BJ (cell line): Measurements from ENCODE around the gene MAJIN. TPM values are rescaled to one million over a fixed set of nuclear protein-coding genes. Genes with fewer than 3 reads are reported as not detected.

ENCODE experiments used
- CTCF ChIA-PET: fragments of 350-600 bp; formaldehyde crosslinking; extraction: SDS; loops from one replicate; lab custom pipeline; 2021; ENCODE audit warnings: antibody characterized with exemption, inconsistent platforms; lab: Yijun Ruan, JAX
- POLR2A ChIA-PET: fragments of 300-600 bp; sonication (Branson Sonifier 250); formaldehyde crosslinking; extraction: SDS; loops from one replicate; lab custom pipeline; 2021; ENCODE audit warnings: antibody characterized with exemption; lab: Charles Lee
- DNase-seq: peaks from one replicate; pipeline ENCODE4 v3.0.0-alpha.2; 2011; ENCODE audit warnings: low read depth
- H3K27me3 ChIP-seq: 2 replicates; pipeline ENCODE4 v1.6.0; 2011; ENCODE audit warnings: low read length; ENCODE audit not compliant: control insufficient read depth, insufficient read depth
- H3K36me3 ChIP-seq: 2 replicates; pipeline ENCODE4 v1.5.1; 2011; ENCODE audit warnings: low read length; ENCODE audit not compliant: control insufficient read depth, insufficient read depth
- H3K4me3 ChIP-seq: 2 replicates; pipeline ENCODE4 v1.5.1; 2011; ENCODE audit warnings: low read depth, mild to moderate bottlenecking, control low read depth, low read length
- polyA plus RNA-seq: library from polyadenylated mRNA; depleted of rRNA; stranded (reverse); fragments of >200 nt; gene quantifications from 2 replicates; pipeline ENCODE4 v1.2.3, GENCODE V29; 2011
- TF ChIP-seq, protein P1 (sequence below): IDR thresholded peaks from 2 replicates; pipeline ENCODE4 v1.5.1; 2011; ENCODE audit warnings: low read depth, mild to moderate bottlenecking, control low read depth, inconsistent platforms, low read length, moderate library complexity; ENCODE audit not compliant: insufficient read depth

Gene MAJIN
- polyA plus RNA-seq, 1 experiment, result not detected

DNA sequence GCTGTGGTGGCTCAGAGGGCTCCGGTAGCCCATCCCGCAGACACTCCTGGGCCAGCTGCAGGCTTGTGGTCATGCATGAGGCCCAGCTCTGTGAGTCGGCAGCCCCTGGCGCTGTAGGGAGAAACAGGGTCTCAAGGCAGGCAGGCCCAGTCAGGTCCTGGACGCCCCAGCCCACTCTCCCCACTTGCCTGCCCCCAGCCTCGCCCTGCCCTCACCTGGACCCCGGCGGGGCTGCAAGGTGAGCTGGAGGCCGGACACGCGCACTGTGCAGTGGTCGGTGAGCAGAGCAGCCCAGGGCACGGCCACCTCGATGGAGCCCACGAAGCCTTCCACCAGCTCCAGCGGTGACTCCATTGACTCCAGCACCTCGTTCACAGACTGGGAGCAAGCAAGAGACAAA lies 57.8 kb downstream of the MAJIN start:
- Histone ChIP-seq H3K4me3 (no peak overlapping the region), H3K27me3 (no peaks in the 10 kb centered on the region), H3K36me3 (peaks cover 40% of the 10 kb centered on the region)
- TF ChIP-seq, protein P1, sequence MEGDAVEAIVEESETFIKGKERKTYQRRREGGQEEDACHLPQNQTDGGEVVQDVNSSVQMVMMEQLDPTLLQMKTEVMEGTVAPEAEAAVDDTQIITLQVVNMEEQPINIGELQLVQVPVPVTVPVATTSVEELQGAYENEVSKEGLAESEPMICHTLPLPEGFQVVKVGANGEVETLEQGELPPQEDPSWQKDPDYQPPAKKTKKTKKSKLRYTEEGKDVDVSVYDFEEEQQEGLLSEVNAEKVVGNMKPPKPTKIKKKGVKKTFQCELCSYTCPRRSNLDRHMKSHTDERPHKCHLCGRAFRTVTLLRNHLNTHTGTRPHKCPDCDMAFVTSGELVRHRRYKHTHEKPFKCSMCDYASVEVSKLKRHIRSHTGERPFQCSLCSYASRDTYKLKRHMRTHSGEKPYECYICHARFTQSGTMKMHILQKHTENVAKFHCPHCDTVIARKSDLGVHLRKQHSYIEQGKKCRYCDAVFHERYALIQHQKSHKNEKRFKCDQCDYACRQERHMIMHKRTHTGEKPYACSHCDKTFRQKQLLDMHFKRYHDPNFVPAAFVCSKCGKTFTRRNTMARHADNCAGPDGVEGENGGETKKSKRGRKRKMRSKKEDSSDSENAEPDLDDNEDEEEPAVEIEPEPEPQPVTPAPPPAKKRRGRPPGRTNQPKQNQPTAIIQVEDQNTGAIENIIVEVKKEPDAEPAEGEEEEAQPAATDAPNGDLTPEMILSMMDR, result no peak
- CTCF ChIA-PET, result no interaction called here
- POLR2A ChIA-PET, result no interaction called here
- DNase-seq, result no peak

DNA sequence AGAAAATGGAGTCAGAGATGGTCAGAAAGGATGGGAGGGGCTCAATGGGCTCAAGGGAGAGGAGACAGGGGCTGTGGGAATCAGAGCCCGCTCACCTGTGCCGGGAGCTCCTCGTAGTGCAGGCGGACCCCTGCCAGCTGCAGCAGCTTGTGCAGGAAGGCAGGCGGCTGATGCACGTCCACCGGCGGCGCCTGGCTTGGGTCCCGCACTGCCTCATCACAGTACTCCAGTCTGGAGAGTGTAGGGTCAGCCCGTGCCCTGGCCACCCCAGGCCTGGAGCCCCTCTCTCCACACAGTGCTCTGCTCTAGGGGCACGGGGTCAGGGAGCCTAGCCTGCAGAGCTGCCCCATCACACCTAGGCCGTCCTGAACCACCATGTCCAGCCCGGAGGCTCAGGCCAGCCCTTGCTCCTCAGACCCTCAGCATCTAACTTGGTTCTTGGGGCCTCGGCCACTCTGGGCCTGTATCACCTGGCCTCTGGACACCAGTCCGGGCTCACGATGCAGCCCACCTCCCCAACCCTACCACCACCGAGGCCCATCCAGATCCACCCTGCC lies 58.7 kb downstream of the MAJIN start:
- Histone ChIP-seq H3K36me3 (peaks cover 46% of the 10 kb centered on the region), H3K4me3 (no peak overlapping the region), H3K27me3 (no peaks in the 10 kb centered on the region)
- TF ChIP-seq, protein P1, result no peak
- POLR2A ChIA-PET, result no interaction called here
- no peak for DNase-seq
- CTCF ChIA-PET, result interaction anchor here (0.9 to 1.5 kb wide), 2 partner anchors 20 to 36 kb away, joined by 3 to 5 read pairs; no protein-coding TSS in a partner anchor

DNA sequence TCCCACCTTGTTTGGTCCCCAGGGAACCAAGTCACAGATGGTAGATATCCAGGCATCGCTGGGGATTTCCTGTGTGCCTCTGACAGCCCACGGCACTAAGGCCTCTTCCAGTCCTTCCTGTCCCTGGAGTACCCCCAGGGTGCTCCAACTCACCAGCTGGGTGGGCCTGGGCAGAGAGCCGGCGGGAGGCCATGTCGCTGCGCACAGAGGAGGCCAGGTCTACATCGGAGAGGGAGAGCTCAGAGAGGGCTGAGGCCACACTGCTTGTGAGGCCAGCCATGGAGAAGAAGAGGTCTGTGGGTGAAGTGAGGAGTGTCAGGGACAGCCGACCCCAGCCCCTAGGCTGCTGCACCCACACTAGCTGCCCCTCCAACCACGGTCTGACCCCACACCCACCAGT lies 60.2 kb downstream of the MAJIN start:
- ChIA-PET POLR2A (no interaction called here), CTCF (interaction anchor here (0.5 to 1.6 kb wide), 5 partner anchors 21 to 557 kb away, joined by 3 to 4 read pairs (median 3); no protein-coding TSS in a partner anchor)
- TF ChIP-seq, protein P1, result no peak
- no peak overlapping the region for H3K4me3 ChIP-seq
- H3K36me3 ChIP-seq, result peaks cover 55% of the 10 kb centered on the region
- H3K27me3 ChIP-seq, result no peaks in the 10 kb centered on the region
- no peak for DNase-seq

DNA sequence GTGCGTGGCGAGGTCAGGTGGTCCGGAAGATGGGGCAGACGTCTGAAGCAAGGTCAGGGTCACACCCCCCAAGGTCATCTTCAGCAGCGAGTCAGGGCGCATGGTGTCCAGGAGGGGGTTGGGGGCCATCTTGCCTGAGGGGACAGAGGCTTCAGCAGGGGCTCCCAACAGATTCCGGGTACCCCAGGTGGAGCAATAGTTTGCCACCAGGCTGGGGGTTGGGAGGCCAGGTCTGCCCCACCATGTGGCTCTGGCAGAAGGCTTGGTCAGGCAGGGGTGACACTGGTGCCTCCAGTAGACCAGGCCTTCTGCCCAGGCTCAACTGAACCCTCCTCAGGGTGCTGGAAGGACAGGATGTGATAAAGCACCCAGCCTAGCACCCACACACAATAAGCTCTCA lies 60.8 kb downstream of the MAJIN start:
- POLR2A ChIA-PET, result no interaction called here
- TF ChIP-seq, protein P1, result no peak
- no peaks in the 10 kb centered on the region for H3K27me3 ChIP-seq
- no peak for DNase-seq
- H3K36me3 ChIP-seq, result peaks cover 60% of the 10 kb centered on the region
- H3K4me3 ChIP-seq, result no peak overlapping the region
- CTCF ChIA-PET, result interaction anchor here (0.8 to 1.6 kb wide), 3 partner anchors 20 to 65 kb away, joined by 3 to 4 read pairs (median 3); no protein-coding TSS in a partner anchor

DNA sequence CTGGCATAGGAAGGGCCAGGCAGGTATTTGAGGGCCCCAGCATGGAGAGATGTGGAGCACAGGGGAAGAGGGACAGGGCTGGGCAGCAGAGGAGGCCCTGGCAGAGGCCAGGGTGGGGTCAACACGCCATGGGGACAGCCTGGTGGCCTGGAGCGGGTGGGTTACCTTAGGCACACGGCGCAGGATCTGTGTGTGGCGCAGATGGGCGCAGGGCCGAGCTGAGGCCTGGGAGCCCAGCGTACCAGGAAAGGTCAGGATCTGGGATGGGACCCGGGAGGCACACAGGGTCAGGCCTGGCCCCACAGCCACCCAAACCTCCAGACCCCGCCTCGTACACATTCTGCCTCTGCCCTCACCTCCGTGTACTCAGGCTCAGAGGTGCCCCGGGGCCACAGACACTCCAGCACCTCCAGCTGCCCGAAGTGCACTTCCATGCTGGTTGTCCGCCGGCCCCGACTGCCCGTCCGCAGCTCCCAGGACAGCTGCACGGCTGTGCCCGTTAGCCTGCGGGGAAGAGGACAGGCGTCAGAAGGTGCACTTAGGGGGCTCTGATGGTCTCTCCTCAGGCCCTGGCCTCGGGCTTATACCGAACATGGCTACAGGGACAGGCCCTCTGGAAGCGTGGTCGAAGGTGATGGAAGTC lies 61.3 kb downstream of the MAJIN start:
- TF ChIP-seq, protein P1, result no peak
- DNase-seq, result no peak
- Histone ChIP-seq H3K4me3 (no peak overlapping the region), H3K36me3 (peaks cover 65% of the 10 kb centered on the region), H3K27me3 (no peaks in the 10 kb centered on the region)
- CTCF ChIA-PET, result interaction anchor here (1.6 to 1.8 kb wide), 2 partner anchors 22 to 23 kb away, joined by 4 to 7 read pairs; no protein-coding TSS in a partner anchor
- POLR2A ChIA-PET, result no interaction called here
